LNCaP clone FGC (cell line): ENCODE measurements around the gene PPP4R3B.
"Not testable (repeated sequence)": the region's sequence is repeated elsewhere in the genome, so short reads cannot be mapped to it uniquely, and the experiment has no call there.

ENCODE experiments used
- DNase-seq: peaks from one replicate; pipeline ENCODE4 v3.0.0-alpha.2; 2011; ENCODE audit warnings: low read depth
- H3K4me3 ChIP-seq: 2 replicates; pipeline ENCODE4 v1.5.1; 2011; ENCODE audit warnings: mild to moderate bottlenecking, low read depth, low read length, control low read depth
- CTCF ChIP-seq: IDR thresholded peaks from 2 replicates; pipeline ENCODE4 v1.5.1; 2012; ENCODE audit warnings: mild to moderate bottlenecking; ENCODE audit not compliant: control insufficient read depth, insufficient read depth; ENCODE audit errors: extremely low read depth

The PPP4R3B gene

GRCh38 chr2:55598056-55598795 lies 19.2 kb downstream of the PPP4R3B start:
- TF ChIP-seq CTCF: no peak
- no peak overlapping the region for H3K4me3 ChIP-seq
- no peak for DNase-seq

DNA sequence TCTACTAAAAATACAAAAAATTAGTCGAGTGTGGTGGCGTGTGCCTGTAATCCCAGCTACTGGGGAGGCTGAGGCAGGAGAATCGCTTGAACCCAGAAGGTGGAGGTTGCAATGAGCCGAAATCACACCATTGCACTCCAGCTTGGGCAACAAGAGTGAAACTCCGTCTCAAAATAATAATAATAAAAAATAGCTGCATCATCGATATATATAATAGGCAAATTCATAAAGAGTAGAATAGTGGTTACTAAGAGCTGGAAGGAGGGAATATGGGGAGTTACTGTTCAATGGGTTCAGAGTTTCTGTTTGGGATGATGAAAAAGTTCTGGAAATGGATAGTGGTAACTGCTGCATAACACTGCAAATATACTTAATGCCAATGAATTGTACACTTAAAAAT lies 20.6 kb downstream of the PPP4R3B start:
- H3K4me3 ChIP-seq, DNase-seq: not testable (repeated sequence)

- no peak for DNase-seq
- TF ChIP-seq CTCF: no peak
- H3K4me3 ChIP-seq: no peak overlapping the region
Measured at GRCh38 chr2:55595536-55595935, 21.9 kb downstream of the PPP4R3B start.

DNA sequence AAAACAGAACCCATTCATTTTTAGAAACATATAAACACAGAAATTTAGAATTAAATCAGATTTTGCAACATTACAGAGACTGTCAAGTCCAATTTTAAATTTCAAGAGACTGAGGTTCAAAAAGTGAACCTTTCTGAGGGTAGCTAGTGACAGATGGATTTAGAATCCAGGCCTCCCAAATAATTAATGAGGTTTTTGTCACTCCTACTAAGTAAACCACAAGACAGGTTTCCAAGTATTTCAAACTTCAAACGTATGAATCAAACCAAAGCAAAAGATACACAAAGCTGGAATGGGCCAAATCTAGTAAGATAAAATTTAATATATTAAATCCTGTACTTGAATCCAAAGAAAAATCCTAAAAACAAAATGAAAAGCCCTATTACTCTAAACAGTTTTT lies 25.3 kb downstream of the PPP4R3B start:
- no peak for TF ChIP-seq CTCF
- H3K4me3 ChIP-seq: no peak overlapping the region
- DNase-seq: no peak

DNA sequence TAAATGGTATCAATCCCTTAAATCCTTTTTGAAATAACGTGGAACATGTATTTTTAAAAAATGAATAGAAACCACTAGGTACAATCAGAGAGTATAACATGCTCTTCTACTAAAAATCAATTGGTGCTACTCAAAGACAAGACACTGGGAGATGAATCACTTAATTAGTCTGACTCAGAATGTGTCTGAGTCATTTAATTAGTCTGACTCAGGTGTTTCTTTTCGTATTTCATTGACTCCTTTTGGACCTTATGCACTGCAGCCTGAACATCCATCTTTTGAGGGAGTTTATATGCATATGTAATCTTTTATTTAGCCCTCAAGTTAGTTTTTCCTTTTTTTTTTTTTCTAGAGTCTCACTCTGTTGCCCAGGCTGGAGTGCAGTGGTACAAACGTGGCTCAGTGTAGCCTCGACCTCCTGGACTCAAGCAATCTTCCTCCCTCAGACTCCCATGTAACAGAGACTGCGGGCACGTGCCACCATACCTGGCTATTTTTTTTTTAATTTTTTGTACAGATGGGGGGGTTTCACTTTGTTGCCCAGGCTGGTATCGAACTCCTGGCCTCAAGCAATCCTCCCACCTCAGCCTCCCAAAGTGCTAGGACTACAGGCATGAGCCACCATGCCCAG lies 26.5 kb downstream of the PPP4R3B start:
- no peak for TF ChIP-seq CTCF
- H3K4me3 ChIP-seq: no peak overlapping the region
- no peak for DNase-seq

DNA sequence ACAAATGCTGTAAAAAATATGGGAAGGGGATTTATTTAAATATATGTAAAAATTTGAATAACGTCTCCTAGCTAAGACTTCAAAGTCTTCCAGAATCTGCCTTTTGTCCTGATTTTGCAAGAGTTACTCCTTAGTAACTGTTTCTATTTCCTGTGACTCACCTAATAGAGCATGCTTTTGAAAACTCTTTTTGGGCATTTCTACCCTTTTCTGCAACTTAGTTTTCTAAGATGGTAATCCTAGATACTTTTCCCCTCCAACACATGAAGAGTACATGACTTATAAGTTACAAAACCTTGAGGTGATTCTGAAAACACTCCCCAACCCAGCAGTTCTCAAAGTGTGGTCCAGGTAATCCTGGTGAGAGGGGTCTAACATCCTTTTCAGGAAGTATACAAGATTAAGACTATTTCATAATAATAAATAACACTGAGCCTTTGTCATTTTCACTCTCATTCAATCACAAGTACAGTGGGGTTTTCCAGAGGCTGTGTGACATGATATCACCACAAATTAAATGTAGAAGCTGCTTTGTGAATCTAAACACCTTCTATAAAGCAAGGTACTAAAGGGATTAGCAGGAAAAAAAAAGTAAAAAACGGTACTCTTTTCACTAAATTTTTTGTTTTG lies 31.9 kb downstream of the PPP4R3B start:
- no peak for DNase-seq

More for the DNA sequence above, 31.9 kb downstream of the PPP4R3B start:
- no peak for TF ChIP-seq CTCF
- no peak overlapping the region for H3K4me3 ChIP-seq
